Keratinocyte (primary cell): Measurements from ENCODE around the gene TMEM39B. TPM values are rescaled to one million over a fixed set of nuclear protein-coding genes. Genes with fewer than 3 reads are reported as not detected.

Source experiments
- DNase-seq: peaks from one replicate; pipeline ENCODE4 v3.0.0-alpha.2; 2011; ENCODE audit warnings: low read depth, missing footprints, low spot score
- FAIRE-seq: peaks from 2 replicates; lab custom pipeline; 2011; peaks lifted over from hg19 to GRCh38; lab: Jason Lieb, UNC
- H2AFZ ChIP-seq: 2 replicates; pipeline ENCODE4 v1.6.0; 2012; ENCODE audit warnings: low read length, control low read depth, inconsistent platforms; ENCODE audit not compliant: control insufficient read depth
- H3K27ac ChIP-seq: 2 replicates; pipeline ENCODE4 v1.5.1; 2011; ENCODE audit warnings: low read length; ENCODE audit not compliant: control insufficient read depth, insufficient read depth
- H3K27me3 ChIP-seq: 3 replicates; pipeline ENCODE4 v1.6.0; 2011; ENCODE audit warnings: low read length; ENCODE audit not compliant: control insufficient read depth, insufficient read depth; ENCODE audit errors: extremely low read depth
- H3K36me3 ChIP-seq, 2 experiments: 2 replicates in 1 of 2; 3 replicates in 1 of 2; pipeline ENCODE4 v1.5.1; 2011; ENCODE audit warnings: low read length in 2 of 2, mild to moderate bottlenecking in 1 of 2; ENCODE audit not compliant: control insufficient read depth in 2 of 2, insufficient read depth in 2 of 2; ENCODE audit errors: extremely low read depth in 1 of 2
- H3K4me1 ChIP-seq: 3 replicates; pipeline ENCODE4 v1.5.1; 2011; ENCODE audit warnings: low read length; ENCODE audit not compliant: control insufficient read depth, insufficient read depth; ENCODE audit errors: extremely low read depth
- H3K4me2 ChIP-seq: 3 replicates; pipeline ENCODE4 v1.6.0; 2011; ENCODE audit warnings: low read depth, low read length; ENCODE audit not compliant: control insufficient read depth, insufficient read depth; ENCODE audit errors: extremely low read depth
- H3K4me3 ChIP-seq, 3 experiments: fragments of 200-600 bp in 1 of 3; sonication (generic) in 1 of 3; 2 replicates in 2 of 3; 3 replicates in 1 of 3; pipeline ENCODE4 v1.5.1; 2011 to 2016; ENCODE audit warnings: low read length in 3 of 3, mild to moderate bottlenecking in 3 of 3, control low read depth in 2 of 3, inconsistent platforms in 1 of 3, low read depth in 1 of 3, mixed read lengths in 1 of 3, mixed run types in 1 of 3, moderate library complexity in 1 of 3; ENCODE audit not compliant: control insufficient read depth in 2 of 3, insufficient read depth in 2 of 3; ENCODE audit errors: extremely low read depth in 1 of 3
- H3K79me2 ChIP-seq: 2 replicates; pipeline ENCODE4 v1.6.0; 2012; ENCODE audit warnings: low read length; ENCODE audit not compliant: control insufficient read depth, insufficient read depth
- H3K9ac ChIP-seq: 3 replicates; pipeline ENCODE4 v1.6.0; 2011; ENCODE audit warnings: low read length; ENCODE audit not compliant: control insufficient read depth, insufficient read depth; ENCODE audit errors: extremely low read depth
- H3K9me1 ChIP-seq: 3 replicates; pipeline ENCODE4 v1.6.0; 2011; ENCODE audit warnings: low read length; ENCODE audit not compliant: control insufficient read depth, insufficient read depth; ENCODE audit errors: extremely low read depth
- H3K9me3 ChIP-seq: 2 replicates; pipeline ENCODE4 v1.5.1; 2012; ENCODE audit warnings: low read depth, low read length; ENCODE audit not compliant: control insufficient read depth
- H4K20me1 ChIP-seq: 3 replicates; pipeline ENCODE4 v1.6.0; 2011; ENCODE audit warnings: low read length; ENCODE audit not compliant: control insufficient read depth, insufficient read depth; ENCODE audit errors: extremely low read depth
- EZH2 ChIP-seq: IDR thresholded peaks from one replicate; pipeline ENCODE4 v1.6.1; 2012; ENCODE audit warnings: inconsistent platforms, mild to moderate bottlenecking, low read length, moderate library complexity
- dilution Hi-C: fragments of 300-500 bp; cut with MboI; formaldehyde crosslinking; loops from one replicate; pipeline ENCODE4 v1.7.0; 2020; ENCODE audit warnings: low sequenced_read_pairs; ENCODE audit not compliant: extremely low pct_ligation_motif_present
- polyA plus RNA-seq, 5 experiments: library from polyadenylated mRNA; depleted of rRNA in 3 of 5; stranded (reverse) in 3 of 5; stranded (forward) in 1 of 5; unstranded in 1 of 5; fragments of >200 nt; gene quantifications; 1 replicate in 1 of 5; 2 replicates in 3 of 5; 3 replicates in 1 of 5; pipeline versions ENCODE4 v1.2.1 to v1.2.3, GENCODE V29; 2011 to 2012; ENCODE audit warnings: missing spikeins in 2 of 5, low read depth in 1 of 5, low replicate concordance in 1 of 5
- TF ChIP-seq, protein P1 (sequence below), 3 experiments: IDR thresholded peaks in 1 of 3; conservative IDR thresholded peaks in 1 of 3; optimal IDR thresholded peaks in 1 of 3; 2 replicates in 2 of 3; 3 replicates in 1 of 3; pipeline versions ENCODE3 to v1.5.1; 2011; ENCODE audit warnings: low read length in 3 of 3, mild to moderate bottlenecking in 3 of 3, moderate library complexity in 2 of 3, control low read depth in 1 of 3, inconsistent platforms in 1 of 3; ENCODE audit not compliant: insufficient read depth in 2 of 3; ENCODE audit errors: extremely low read depth in 1 of 3

TMEM39B gene
- polyA plus RNA-seq, 1 donor (not counting 4 experiments of a cell fraction or from before 2014, with no cell fraction given) = 6.8 TPM

GRCh38 chr1:32056598-32056997 lies 16.1 kb upstream of the TMEM39B start:
- H3K36me3 ChIP-seq = peaks cover 34 to 38% of the 10 kb centered on the region in 2 experiments
- H3K9me1 ChIP-seq = no peaks in the 10 kb centered on the region
- no peaks in the 10 kb centered on the region for H3K9me3 ChIP-seq
- no peak overlapping the region for H3K4me3 ChIP-seq
- no peak overlapping the region for H3K4me2 ChIP-seq
- H3K79me2 ChIP-seq = no peaks in the 10 kb centered on the region
- no peaks in the 10 kb centered on the region for H4K20me1 ChIP-seq
- no peak overlapping the region for H2AFZ ChIP-seq
- DNase-seq (no peak), FAIRE-seq (no peak)
- no peaks in the 10 kb centered on the region for H3K4me1 ChIP-seq
- no peaks in the 10 kb centered on the region for H3K27me3 ChIP-seq
- no peak overlapping the region for H3K27ac ChIP-seq
- TF ChIP-seq EZH2 = no peak
- TF ChIP-seq, protein P1, sequence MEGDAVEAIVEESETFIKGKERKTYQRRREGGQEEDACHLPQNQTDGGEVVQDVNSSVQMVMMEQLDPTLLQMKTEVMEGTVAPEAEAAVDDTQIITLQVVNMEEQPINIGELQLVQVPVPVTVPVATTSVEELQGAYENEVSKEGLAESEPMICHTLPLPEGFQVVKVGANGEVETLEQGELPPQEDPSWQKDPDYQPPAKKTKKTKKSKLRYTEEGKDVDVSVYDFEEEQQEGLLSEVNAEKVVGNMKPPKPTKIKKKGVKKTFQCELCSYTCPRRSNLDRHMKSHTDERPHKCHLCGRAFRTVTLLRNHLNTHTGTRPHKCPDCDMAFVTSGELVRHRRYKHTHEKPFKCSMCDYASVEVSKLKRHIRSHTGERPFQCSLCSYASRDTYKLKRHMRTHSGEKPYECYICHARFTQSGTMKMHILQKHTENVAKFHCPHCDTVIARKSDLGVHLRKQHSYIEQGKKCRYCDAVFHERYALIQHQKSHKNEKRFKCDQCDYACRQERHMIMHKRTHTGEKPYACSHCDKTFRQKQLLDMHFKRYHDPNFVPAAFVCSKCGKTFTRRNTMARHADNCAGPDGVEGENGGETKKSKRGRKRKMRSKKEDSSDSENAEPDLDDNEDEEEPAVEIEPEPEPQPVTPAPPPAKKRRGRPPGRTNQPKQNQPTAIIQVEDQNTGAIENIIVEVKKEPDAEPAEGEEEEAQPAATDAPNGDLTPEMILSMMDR (optimal IDR thresholded peaks at IDR 0.05 in 1 of 3, IDR thresholded peaks at IDR 0.05 in 1 of 3, conservative IDR thresholded peaks at IDR 0.05 in 1 of 3; ENCODE audit: extremely low read depth in 1 of 3, insufficient read depth in 2 of 3, low read length in 3 of 3) = no peak
- dilution Hi-C loops = no loop called here
- no peak overlapping the region for H3K9ac ChIP-seq

DNA sequence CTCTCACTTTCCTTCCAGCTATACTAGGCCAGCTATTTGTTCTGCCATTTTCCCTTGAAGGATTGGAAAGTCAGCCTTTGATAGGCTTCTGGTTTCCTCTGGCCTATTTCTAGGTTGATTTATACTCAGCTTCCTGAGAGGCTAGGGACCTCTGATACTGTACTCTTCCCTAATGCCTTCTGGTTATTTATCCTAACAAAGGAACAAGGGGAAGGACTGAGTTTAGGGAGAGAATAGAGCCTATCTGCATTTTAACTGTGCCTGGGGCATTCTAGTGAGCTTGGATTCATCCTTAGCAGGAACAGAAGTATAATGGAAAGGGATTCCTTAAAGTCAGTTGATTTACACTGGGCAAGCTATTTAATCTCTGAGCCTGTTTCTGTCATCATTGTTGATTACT lies 11.8 kb upstream of the TMEM39B start:
- Histone ChIP-seq H3K27me3 (no peaks in the 10 kb centered on the region), H3K9me3 (no peaks in the 10 kb centered on the region), H3K4me1 (peaks cover 12% of the 10 kb centered on the region), H3K27ac (no peak overlapping the region), H3K9me1 (no peaks in the 10 kb centered on the region), H3K79me2 (no peaks in the 10 kb centered on the region), H3K36me3 (peaks cover 16 to 22% of the 10 kb centered on the region in 2 experiments), H3K4me2 (no peak overlapping the region), H2AFZ (no peak overlapping the region), H3K4me3 (no peak overlapping the region), H4K20me1 (peaks cover 3% of the 10 kb centered on the region), H3K9ac (no peak overlapping the region)
- no peak for DNase-seq
- dilution Hi-C loops = no loop called here
- FAIRE-seq = no peak
- TF ChIP-seq EZH2 = no peak
- TF ChIP-seq, protein P1 (optimal IDR thresholded peaks at IDR 0.05 in 1 of 3, IDR thresholded peaks at IDR 0.05 in 1 of 3, conservative IDR thresholded peaks at IDR 0.05 in 1 of 3; ENCODE audit: extremely low read depth in 1 of 3, insufficient read depth in 2 of 3, low read length in 3 of 3) = no peak
